Neural progenitor cell (in vitro differentiated cells): ENCODE measurements around the gene IL3RA. TPM values are rescaled to one million over a fixed set of nuclear protein-coding genes. Genes with fewer than 3 reads are reported as not detected.

Experiments
- DNase-seq: peaks from one replicate; pipeline ENCODE4 v3.0.0-alpha.2; 2016; ENCODE audit warnings: low spot score
- H2AFZ ChIP-seq: fragments of 200-600 bp; sonication (generic); replicated peaks from 2 replicates; pipeline ENCODE4 v1.6.1; 2016; ENCODE audit warnings: antibody characterized with exemption
- H3F3A ChIP-seq: fragments of 200-600 bp; sonication (generic); 2 replicates; pipeline ENCODE4 v1.6.1; 2016; ENCODE audit warnings: antibody characterized with exemption, low read depth
- H3K27ac ChIP-seq: fragments of 200-600 bp; sonication (generic); 2 replicates; pipeline ENCODE4 v1.5.1; 2016; ENCODE audit warnings: mild to moderate bottlenecking
- H3K27me3 ChIP-seq: fragments of 200-600 bp; sonication (generic); 2 replicates; pipeline ENCODE4 v1.6.1; 2016; ENCODE audit warnings: mild to moderate bottlenecking, moderate library complexity
- H3K36me3 ChIP-seq: fragments of 200-600 bp; sonication (generic); 2 replicates; pipeline ENCODE4 v1.5.1; 2016
- H3K4me1 ChIP-seq: fragments of 200-600 bp; sonication (generic); 2 replicates; pipeline ENCODE4 v1.6.1; 2016; ENCODE audit warnings: mixed run types
- H3K4me2 ChIP-seq: fragments of 200-600 bp; sonication (generic); 2 replicates; pipeline ENCODE4 v1.6.1; 2016
- H3K4me3 ChIP-seq: fragments of 200-600 bp; sonication (generic); 2 replicates; pipeline ENCODE4 v1.5.1; 2016
- H3K79me2 ChIP-seq: fragments of 200-600 bp; sonication (generic); 2 replicates; pipeline ENCODE4 v1.6.1; 2016; ENCODE audit warnings: low read depth
- H3K9ac ChIP-seq: fragments of 200-600 bp; sonication (generic); 2 replicates; pipeline ENCODE4 v1.6.1; 2016
- H3K9me3 ChIP-seq: fragments of 200-600 bp; sonication (generic); 2 replicates; pipeline ENCODE4 v1.5.1; 2016; ENCODE audit warnings: low read depth
- H4K20me1 ChIP-seq: fragments of 200-600 bp; sonication (generic); 2 replicates; pipeline ENCODE4 v1.6.1; 2016; ENCODE audit warnings: low read depth
- H3K27ac Mint-ChIP-seq: 3 replicates; pipeline ENCODE4 v1.8.0; 2021; ENCODE audit warnings: mixed read lengths
- H3K27me3 Mint-ChIP-seq: 2 replicates; pipeline ENCODE4 v1.8.0; 2022; ENCODE audit warnings: low read depth, mild to moderate bottlenecking, inconsistent platforms, moderate library complexity, mixed read lengths; ENCODE audit not compliant: insufficient read depth
- H3K36me3 Mint-ChIP-seq: 3 replicates; pipeline ENCODE4 v1.8.0; 2021; ENCODE audit warnings: mixed read lengths
- H3K4me1 Mint-ChIP-seq: 3 replicates; pipeline ENCODE4 v1.8.0; 2021; ENCODE audit warnings: mixed read lengths
- H3K4me3 Mint-ChIP-seq: 3 replicates; pipeline ENCODE4 v1.8.0; 2021; ENCODE audit warnings: mild to moderate bottlenecking, moderate library complexity, mixed read lengths
- H3K9me3 Mint-ChIP-seq: 3 replicates; pipeline ENCODE4 v1.8.0; 2020; ENCODE audit warnings: mixed read lengths
- EZH2 ChIP-seq: fragments of 200-600 bp; sonication (generic); IDR thresholded peaks from 2 replicates; pipeline ENCODE4 v1.6.1; 2017; ENCODE audit warnings: antibody characterized with exemption, mild to moderate bottlenecking, moderate library complexity
- EZH2phosphoT487 ChIP-seq: fragments of 200-600 bp; sonication (generic); IDR thresholded peaks from 2 replicates; pipeline ENCODE4 v1.6.1; 2017; ENCODE audit warnings: antibody characterized with exemption
- microRNA counts: library from miRNA; unstranded; fragments of <30 nt; microRNA quantifications from one replicate; lab custom pipeline; 2016
- microRNA-seq: library from miRNA; unstranded; fragments of <30 nt; microRNA quantifications from one replicate; pipeline ENCODE4, GENCODE V29; 2016
- small RNA-seq: library from RNA; depleted of rRNA; stranded (forward); fragments of <200 nt; gene quantifications from one replicate; pipeline ENCODE3, GENCODE V24; 2015
- total RNA-seq: library from RNA; depleted of rRNA; stranded (reverse); fragments of >200 nt; gene quantifications from 2 replicates; pipeline ENCODE4 v1.2.3, GENCODE V29; 2015; ENCODE audit warnings: low replicate concordance
- TF ChIP-seq, protein P1 (sequence below): fragments of 200-600 bp; sonication (generic); IDR thresholded peaks from 2 replicates; pipeline ENCODE4 v1.5.1; 2017; ENCODE audit warnings: antibody characterized with exemption, mild to moderate bottlenecking

The IL3RA gene
- total RNA-seq, 1 donor from 2014 or later, result not detected

DNA sequence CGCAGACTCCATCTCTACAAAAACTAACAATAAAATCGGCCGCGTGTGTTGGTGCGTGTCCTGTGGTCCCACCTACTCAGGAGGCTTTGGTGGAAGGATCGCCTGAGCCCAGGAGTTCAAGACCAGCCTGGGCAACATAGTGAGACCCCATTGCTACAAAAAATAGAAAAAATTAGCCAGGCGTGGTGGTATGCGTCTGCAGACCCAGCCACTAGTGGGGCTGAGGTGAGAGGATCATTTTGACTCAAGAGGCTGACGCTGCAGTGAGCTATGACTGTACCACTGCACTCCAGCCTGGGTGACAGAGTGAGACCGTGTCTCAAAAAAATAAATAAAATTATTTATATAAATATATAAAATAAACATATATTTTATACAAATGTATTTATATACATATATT is 93.9 kb downstream of the IL3RA start:
- peaks cover 3% of the 10 kb centered on the region for H3K36me3 ChIP-seq

More for the DNA sequence above, 93.9 kb downstream of the IL3RA start:
- Mint-ChIP-seq H3K4me3 (no peak overlapping the region), H3K27me3 (peaks cover 7% of the 10 kb centered on the region), H3K36me3 (peaks cover 26% of the 10 kb centered on the region), H3K4me1 (peaks cover 7% of the 10 kb centered on the region), H3K9me3 (peaks cover 7% of the 10 kb centered on the region), H3K27ac (no peak overlapping the region)
- no peaks in the 10 kb centered on the region for H3K4me1 ChIP-seq
- no peak overlapping the region for H3K27ac ChIP-seq
- H4K20me1 ChIP-seq, result no peaks in the 10 kb centered on the region
- no peak for DNase-seq
- no peak overlapping the region for H3K4me2 ChIP-seq
- H3K79me2 ChIP-seq, result no peaks in the 10 kb centered on the region
- no peak overlapping the region for H3K9ac ChIP-seq
- H2AFZ ChIP-seq, result no peak overlapping the region
- H3K27me3 ChIP-seq, result no peaks in the 10 kb centered on the region
- no peaks in the 10 kb centered on the region for H3K9me3 ChIP-seq
- no peak overlapping the region for H3K4me3 ChIP-seq
- no peak for TF ChIP-seq EZH2
- no peak for TF ChIP-seq EZH2phosphoT487
- TF ChIP-seq, protein P1, sequence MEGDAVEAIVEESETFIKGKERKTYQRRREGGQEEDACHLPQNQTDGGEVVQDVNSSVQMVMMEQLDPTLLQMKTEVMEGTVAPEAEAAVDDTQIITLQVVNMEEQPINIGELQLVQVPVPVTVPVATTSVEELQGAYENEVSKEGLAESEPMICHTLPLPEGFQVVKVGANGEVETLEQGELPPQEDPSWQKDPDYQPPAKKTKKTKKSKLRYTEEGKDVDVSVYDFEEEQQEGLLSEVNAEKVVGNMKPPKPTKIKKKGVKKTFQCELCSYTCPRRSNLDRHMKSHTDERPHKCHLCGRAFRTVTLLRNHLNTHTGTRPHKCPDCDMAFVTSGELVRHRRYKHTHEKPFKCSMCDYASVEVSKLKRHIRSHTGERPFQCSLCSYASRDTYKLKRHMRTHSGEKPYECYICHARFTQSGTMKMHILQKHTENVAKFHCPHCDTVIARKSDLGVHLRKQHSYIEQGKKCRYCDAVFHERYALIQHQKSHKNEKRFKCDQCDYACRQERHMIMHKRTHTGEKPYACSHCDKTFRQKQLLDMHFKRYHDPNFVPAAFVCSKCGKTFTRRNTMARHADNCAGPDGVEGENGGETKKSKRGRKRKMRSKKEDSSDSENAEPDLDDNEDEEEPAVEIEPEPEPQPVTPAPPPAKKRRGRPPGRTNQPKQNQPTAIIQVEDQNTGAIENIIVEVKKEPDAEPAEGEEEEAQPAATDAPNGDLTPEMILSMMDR, result no peak
- H3F3A ChIP-seq, result peaks cover 12% of the 10 kb centered on the region

MicroRNAs within 50 kb of the gene (microRNA counts, 767-probe panel; counts per million panel counts)
- microRNA hsa-miR-3690 (lab: Ali Mortazavi, UCI), result 460 counts per million, percentile 90 among the panel's probes with 10 or more counts

Small RNAs within 50 kb of the gene (microRNA-seq; reads per million reads assigned to microRNA genes)
- gene MIR3690, result not detected

Small RNAs within 50 kb of the gene (small RNA-seq; reads per million reads assigned to genes)
- gene MIR3690 (not detected), gene RNA5SP498 (not detected)

Other genes with a start within 250 kb of the IL3RA start
- not detected in 2 replicates for gene CRLF2, start 124.1 kb upstream of the IL3RA start, total RNA-seq
- gene CSF2RA, start 68.0 kb upstream of the IL3RA start, total RNA-seq, result 4.6 and 5.8 TPM in 2 replicates
- gene SLC25A6, start 55.3 kb downstream of the IL3RA start, total RNA-seq, result 193 and 487 TPM in 2 replicates
- 46.1 and 73.2 TPM in 2 replicates for gene ASMTL, start 116.1 kb downstream of the IL3RA start, total RNA-seq
- 0.32 and 0.68 TPM in 2 replicates for gene P2RY8, start 200.4 kb downstream of the IL3RA start, total RNA-seq